Measurements from ENCODE around the gene MOB3B.

Gene MOB3B

DNA sequence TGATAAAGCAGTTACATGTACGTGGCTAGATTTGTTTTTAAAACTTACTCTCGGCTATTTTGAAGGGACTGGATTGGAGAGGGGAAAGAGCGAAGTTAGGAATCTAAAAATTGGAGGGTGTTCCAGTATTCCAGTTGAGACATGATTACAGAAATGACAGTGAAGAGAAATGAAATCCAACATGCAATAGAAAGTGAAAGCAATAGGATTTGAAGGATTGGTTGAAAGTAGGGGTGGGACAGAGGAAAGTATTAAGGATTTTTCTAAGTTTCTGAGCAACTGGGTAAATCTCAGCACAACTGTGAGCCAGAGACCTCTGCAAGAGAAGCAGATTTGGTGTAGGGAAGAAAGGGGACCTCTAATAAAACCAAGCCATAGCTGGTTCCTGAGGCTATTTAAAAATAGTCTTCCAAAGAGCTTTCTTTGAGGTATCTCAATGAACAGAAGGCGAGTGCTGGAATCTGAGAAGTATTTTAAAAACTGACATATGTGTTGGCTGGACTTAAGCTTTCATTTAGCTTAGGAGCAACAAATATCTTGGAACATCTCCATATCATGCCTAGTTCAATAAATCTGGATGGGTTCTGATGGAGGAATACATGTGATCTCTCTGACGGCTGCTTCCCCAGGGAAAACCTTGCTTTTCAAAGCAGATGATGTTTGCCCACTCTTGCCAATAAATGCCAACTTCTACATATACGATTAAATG lies 115.9 kb downstream of the MOB3B start:
- no peak for DNase-seq

DNA sequence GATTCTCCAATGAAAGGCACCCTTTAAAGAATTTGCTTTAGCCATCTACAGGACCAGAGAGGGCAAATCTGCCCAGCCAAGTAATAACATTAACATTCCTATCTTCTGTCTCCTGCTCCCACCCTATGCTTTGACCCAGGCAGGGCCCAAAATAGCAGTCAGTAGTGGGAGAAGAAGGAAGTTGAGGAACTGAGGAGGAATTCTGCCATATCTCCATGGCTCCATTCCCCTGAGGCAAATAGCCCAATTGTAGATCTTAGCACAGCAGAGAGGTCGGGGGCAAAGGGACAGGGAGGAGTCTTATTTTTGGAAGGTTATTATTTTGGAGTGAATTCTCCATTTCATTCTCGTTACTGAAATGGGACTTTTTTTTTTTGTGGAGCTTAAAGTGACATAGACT lies 116.7 kb downstream of the MOB3B start:
- no peak for DNase-seq

DNA sequence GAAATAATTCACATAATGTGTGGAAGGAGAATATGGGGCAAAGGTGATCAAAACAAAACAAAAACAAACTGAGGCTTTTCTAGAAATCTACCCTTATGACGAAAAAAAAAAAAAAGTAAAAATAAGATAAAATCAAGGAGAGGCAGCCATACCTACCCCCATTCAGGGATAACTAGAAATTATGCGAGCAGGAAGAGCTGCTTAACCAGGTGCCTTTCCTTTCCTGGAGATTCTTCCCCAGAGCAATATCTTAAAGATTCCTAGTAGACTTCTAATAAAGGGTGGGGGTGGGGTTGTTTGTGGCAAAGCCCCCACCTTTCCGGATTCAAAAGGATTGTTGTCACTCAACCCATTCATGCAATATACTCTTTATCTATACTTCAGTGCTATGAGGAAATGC lies 117.5 kb downstream of the MOB3B start:
- no peak for DNase-seq

DNA sequence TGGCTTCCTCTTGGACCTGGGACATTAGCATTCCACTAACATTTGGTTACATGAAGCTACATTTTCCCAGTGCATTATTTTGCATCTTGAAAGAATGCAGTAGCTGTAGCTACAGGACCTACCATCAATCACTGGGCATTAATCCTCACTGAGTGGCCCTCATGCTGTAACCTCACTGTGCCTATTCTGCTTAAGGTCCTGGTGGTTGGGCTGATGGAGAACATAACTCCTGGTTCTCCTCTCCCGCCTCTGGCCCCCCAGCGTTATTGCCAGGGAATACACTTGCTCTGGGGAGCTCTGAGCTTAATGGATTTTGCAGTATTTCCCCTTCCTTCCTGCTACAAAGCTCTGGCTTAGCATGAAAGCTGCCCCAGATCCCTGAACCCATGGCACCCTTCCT lies 121.1 kb downstream of the MOB3B start:
- DNase-seq, result no peak

DNA sequence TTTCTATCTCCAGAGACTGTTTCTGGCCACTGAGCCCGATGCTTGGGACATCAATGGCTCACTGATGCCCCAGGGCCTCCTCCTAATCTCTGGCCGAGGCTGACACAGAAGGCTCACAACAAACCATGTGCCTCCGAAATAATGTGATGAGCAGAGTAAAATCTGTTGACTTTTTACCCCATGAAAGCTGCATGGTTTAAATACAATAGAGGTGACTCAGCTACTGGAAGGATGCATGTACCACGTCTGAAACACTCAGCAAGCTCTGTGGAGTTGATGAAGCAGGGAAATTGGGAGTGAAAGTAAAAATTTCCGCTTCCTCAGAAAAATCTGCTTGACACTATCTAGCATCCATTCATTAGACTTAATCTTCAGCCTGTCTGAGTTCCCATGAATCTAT lies 121.6 kb downstream of the MOB3B start:
- no peak for DNase-seq

DNA sequence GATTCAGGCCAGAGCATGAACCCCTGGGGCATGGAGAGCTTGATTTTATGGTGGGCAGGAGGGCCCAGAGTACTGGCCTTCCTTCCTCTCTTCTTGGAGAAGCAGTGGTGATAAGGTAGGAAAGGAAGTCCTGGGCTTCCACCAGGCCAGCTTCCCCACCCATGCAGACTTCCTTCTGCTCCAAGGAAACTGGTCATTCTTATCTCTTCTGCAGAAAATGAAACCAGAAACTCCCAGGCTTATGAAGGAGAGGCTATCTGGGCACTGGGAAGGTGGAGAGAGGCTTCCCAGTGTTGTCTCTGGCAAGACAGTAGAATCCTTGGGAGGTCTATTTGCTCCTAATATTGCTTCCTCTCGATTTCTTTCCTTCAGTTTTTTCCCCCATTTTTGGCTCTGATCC lies 122.1 kb downstream of the MOB3B start:
- no peak for DNase-seq

DNA sequence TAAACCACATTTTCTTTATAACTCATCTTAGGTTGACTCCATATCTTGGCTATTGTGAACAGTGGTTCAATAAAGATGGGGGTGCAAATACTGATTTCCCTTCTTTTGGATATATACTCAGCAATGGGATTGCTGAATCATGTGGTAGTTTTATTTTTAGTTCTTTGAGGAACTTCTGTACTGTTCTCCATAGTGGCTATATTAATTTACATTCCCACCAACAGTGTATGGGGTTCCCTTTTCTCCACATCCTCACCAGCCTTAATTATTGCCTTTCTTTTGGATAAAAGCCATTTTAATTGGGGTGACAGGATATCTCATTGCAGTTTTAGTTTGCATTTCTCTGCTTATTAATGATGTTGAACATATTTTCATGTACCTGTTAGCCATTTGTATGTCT lies 125.0 kb downstream of the MOB3B start:
- DNase-seq, result no peak

DNA sequence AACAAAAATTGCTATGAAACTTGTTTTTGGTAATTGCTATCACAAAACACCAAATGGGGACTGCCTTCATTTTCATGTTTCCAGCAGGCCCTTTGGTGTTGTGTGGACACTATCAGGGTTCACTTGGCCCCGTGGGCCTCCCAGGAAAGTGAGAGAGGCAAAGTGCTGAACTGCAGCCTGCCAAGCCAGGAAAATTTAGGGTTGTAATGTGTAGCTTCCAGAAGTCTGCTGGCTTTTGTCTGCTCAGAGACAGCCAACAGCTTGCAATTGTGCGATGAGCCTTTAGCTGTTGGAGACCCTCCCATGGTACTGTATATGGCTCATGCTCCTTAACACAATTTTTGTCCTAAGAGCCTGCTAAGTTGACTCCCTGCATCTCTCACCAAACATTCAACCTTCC lies 127.0 kb downstream of the MOB3B start:
- no peak for DNase-seq

DNA sequence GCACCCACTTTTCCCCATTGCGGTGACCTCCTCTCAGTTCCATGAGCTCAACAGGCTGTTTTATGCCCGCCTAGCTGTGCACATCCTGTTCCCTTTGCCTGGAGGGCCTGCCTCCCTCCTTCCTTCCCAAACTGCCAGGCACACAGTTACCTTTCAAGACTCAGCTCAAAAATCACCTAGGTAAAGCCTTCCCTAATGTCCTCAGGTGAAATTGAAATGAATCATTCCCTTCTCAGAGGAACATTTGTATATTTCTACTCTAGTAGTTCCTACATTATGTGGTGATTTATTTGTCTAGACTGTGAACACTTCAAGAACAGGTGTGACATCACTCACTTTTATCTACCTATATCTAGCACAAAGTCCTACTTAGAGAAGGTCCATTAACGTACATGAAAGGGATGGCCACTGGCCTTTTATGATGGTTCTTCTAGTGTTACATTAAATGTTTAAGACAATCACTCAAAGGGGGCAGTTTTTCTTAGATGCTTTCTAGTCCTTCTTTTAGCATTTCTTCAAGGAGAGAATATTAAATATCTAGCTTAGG lies 129.2 kb downstream of the MOB3B start:
- no peak for DNase-seq

DNA sequence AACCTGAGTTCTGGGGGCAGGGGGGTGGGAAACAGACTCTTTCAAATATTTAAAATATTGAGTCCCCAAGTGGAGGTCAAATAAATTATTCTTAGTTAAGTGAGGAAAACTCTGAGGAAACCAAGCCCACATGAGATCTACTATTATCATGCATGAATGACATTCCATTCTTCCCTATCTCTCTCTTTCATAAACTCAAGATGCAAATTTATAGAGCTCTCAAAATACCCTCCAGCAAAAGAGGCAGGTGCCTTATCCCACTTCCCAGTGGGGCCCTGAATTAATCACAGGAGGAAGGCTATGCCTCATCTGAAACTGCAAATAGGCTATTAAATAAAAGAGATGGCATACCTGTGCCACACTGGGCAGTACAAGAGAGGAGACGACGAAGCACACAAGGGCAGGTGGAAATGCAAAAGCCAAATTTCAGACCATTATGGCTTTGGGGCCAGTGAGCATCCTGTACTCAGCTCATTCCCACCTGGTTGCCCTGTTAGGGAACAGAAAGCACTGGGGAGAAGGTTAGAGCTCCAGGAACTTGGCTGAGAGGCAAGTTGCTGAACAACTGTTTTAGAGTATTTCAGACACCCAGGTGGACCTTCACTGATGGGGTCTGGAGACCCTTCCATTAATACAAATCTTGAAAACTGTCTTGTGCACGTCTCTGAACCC lies 130.5 kb downstream of the MOB3B start:
- no peak for DNase-seq

DNA sequence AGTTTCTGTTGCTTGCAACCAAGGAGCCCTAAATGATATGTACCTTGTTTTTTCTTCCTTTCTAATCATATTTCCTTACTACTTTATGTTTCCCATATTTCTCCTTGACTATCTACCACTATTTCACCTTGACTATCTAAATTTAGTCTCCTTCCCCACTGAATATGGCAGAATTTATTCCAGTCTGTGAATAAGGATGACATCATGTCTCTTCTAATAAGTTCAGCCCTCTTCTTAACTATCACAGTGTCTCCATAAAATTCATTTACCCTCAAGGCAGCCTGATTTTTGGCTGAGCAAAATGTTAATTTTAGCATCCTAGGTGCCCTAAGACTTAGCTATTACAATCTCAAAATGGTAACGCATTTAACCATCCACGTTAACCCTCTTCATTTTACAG lies 133.1 kb downstream of the MOB3B start:
- no peak for DNase-seq

DNA sequence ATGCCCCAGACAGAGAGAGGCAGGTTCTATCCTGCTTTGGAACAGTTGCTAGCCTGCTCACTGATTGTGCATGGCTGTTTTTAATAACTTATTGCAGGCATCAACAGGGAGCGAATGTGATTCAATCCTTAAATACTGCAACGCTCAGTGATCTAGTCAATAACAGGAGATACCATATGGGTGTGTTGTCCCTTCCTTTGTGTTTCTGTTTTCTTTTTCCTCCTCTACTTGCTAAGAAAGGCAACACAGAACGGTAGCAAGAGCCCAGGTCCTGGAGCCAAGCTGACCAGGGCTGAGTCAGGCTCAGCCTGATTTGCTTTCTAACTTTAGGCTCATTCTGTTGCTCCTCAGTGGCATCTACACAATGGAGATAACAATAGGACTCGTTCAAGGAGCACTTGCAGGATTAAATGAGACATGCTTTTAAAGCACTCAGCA lies 134.1 kb downstream of the MOB3B start:
- DNase-seq, result no peak

DNA sequence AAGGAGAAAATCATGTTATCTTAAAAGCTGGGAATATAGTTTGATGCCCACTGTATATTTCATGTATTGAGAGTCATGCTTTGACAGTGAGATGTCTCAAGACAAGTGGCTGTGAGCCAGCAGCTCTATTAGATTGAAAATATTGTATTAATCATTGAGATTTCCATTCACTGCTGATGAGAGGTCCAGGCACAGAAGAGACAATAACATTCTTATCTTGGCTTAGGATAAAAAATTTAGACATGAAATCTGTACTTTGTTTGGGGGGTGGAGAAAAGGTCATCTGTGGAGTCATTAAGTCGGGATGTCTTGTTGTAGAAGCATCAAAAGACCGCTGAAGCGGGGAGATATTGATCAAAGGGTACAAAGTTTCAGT lies 134.8 kb downstream of the MOB3B start:
- DNase-seq, result no peak

DNA sequence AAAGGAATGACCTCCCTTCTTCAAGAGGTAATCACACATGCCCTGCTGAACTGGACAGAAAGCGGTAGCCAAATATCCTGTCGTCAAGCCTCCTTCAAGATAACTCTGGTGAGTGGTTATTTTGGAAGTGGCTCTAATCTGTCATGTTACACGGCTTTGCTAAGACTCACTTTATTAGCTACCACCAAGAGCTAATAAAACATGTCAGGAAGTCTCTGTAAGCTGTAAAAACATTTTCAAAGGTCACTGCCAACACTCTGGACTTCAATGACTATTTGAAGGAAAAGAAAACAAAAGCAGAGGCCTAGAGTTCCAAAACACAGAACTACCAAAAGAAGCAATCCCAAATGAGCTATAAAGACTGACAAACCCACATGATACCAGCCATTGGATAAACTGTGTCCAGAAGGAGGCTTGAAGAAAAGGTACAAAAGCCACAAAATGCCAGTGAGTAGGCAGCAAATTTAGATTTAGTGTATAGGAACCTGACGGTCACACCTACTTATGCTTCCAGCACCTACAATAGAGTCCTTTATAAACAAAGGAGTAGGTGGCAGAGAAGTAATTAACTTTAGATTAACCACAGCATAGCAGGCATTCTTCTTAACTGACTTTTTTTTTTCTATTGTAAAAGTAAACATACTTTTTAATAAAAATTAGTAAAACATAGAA lies 135.3 kb downstream of the MOB3B start:
- DNase-seq, result no peak

DNA sequence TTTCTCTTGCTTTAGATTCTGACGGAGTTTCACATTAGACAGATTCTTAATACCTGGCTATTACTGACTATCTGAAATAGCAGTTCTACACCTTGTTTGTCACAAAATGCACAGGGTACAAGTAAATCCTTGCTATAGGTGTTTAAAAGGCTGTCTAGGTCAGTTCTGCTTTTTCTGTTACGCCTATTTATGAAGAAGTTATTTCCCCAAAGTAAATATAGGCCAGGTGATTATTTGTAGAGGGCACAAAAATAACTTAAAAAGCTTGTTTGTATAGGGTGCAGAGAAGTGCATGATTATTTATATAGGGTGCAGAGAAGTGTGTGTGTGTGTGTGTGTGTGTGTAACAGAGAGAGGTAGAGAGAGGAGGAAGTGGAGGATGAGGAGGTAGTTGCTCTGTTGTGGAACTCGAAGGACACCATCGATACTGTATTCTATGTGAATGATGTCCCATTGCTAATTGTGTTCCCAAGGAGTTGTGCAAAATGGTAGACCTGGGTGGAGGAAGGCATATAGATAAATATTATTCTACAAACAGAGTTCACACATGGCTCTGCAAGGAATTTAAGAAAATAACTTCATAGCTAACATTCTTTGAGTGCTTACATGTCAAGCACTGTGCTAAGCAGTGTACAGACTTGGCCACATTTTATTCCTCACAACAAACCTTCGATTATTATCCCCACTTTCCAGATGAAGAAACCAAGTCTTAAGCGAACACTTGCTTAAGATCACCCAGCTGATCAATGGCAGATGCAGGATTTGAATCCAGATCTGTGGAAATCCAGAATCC lies 136.4 kb downstream of the MOB3B start:
- no peak for DNase-seq

DNA sequence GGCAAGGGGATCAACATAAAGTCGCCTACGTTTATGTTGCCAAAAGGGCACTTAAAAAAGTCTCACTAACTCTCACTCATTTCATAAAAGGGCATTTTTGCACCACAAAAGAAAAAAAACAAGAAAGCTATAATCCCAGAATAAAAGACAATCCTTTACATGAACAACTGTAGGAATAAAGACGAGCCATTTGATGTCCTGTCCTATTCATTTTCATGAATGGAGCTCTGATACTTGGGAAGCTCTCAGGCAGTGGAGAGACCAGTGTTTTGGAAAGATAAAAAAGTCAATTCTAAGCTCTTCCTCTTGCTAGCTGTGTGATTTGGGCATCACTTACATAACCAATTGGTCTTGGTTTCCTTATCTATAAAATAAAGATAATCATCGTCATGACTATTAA lies 137.2 kb downstream of the MOB3B start:
- DNase-seq, result no peak

DNA sequence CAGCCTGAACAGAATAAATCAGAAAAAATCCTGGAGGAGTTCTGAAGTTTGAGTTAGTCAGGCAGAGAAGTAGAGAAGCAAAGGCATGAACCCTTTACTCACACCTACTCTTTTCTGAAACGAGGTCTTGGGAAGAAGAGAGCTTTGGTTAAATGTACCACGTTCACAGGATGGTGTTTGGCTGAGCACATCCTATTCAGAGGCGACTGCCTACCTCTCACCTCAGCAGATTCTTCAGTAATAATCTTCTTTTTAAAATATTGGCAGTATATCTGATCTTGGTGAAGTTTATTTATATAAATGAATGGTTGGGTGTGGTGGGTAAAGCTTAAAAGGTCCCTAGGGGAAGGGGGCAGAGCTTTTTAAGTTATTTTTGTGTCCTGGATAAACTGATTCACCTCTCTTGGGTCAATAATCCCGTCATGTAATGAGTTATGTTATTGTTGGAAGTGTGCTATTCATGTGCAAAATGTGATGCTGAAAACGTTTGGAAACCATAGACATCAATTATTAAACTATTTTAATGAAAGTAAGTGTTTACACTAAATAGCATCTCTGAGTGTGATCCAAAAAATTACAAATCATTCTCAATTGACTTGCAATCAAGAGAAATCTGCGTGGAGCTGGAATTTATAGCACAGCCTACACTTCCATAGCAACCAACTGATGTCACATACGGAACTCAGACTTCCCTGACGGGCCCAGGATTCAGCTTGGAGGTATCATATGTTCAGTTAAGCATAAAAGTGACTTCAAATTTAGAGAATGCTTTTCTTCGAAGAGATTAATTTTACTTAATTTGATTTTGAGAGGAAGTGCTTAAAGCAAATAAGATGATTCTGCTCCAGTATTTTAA lies 138.3 kb downstream of the MOB3B start:
- DNase-seq, result no peak

DNA sequence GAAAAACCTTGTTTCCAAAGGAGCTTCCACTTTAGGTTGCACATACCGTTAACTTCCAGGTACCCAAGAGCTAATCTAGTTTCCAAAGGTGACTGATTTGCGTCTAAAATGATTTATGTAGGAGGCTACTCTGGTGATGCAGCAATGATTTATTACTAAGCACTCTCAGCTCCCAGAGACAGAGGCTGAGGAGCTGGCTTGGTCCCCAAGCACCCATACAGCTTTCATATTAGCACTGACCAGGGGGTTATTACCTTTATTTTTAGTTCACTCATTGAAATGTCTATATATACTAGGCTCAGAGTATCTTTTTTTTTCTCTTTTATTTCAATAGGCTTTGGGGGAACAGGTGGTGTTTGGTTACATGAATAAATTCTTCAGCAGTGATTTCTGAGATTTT lies 141.5 kb downstream of the MOB3B start:
- no peak for DNase-seq

DNA sequence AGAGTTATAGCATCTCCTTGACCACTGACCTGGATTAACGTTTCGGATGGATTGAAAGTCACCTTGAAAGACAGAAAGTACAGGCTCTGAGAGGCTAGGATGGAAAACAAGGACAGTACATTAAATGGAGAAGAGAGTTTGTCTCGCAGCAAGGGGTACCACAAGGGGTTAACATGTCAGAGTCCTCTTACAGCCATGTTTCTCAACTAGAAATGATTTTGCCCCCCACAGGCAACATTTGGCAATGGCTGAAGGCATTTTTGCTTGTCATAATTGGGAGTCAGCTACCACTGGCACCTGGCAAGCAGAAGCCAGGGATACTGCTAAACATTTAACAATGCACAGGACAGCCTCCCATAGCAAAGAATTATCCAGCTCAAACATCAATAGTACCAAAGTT lies 141.9 kb downstream of the MOB3B start:
- DNase-seq, result no peak

DNA sequence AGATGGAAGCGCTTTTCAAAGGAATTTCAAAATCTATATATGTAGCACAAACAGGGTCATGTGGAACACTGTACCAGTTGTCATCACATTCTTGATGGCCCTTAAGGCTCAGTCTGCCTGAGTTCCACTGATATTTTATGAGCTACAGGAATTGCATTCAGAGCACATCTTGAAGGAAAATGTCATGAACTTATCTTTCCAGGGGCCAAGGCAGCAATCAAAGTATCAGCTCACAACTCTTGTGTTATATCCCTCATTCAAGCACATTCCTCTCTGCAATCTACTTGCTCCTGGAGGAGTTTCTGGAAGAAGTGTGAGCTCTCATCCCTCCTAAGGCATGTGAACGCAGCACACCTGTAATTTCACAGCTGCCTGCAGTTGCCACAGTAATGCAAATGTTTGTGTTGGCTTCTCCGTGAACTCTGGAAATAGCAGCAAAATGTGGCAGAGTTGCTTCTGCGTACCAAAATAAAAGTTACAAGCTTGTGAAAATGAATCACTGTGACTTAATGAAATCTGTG lies 143.0 kb downstream of the MOB3B start:
- no peak for DNase-seq

DNA sequence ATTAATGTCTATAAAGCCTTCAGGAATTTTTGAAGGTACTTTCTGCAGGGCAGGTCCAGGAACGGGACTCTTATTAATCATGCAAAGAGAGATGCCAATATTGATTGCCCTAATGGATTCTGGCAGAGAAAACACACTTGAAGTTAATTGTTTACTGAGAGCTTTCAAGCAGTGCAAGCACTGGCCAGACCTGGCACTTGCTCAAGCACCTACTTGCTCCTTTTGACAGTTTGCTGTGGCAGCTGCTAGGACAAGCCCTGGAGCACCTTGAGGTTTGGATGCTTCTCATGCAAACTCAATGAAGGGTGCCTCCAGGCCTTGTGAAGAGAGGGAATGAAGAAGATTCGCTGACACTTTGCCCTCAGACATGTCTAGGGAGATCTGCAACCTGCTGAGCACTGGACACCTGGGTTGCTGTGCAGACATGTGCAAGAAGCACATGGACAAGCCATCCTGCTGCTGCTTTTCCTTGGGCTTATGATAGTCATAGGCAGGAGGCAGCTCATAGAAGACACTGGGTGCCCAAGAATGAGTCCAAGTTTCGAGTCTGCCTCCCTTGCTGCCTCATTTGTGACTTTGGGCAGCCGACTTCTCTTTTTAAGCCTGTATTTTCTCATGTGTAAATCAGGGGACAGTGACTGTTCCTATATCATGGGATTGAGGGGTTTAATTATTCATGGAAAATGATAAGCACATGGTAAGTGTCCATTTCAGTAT lies 143.8 kb downstream of the MOB3B start:
- no peak for DNase-seq
